Mucosa of descending colon (tissue), 3 donors: ENCODE measurements around the gene ITGA6. TPM values are rescaled to one million over a fixed set of nuclear protein-coding genes. Genes with fewer than 3 reads are reported as not detected.

Experiments used
- ATAC-seq: fragments of 200-7000 bp; cut with Tn5 transposase; one replicate; pipeline ENCODE4 v1.9.1; 2020; ENCODE audit warnings: mild to moderate bottlenecking, moderate library complexity
- DNase-seq, 3 donors: peaks; one replicate each; pipeline ENCODE4 v3.0.0-alpha.2; 2020
- H3K36me3 ChIP-seq: fragments of 200-600 bp; one replicate; pipeline ENCODE4 v1.8.0; 2021; ENCODE audit warnings: low read depth, mild to moderate bottlenecking
- H3K4me1 ChIP-seq: fragments of 200-600 bp; one replicate; pipeline ENCODE4 v1.8.0; 2021; ENCODE audit warnings: low read depth, mild to moderate bottlenecking
- H3K4me3 ChIP-seq: fragments of 200-600 bp; one replicate; pipeline ENCODE4 v1.8.0; 2021; ENCODE audit warnings: mild to moderate bottlenecking
- H3K9me3 ChIP-seq: fragments of 200-600 bp; one replicate; pipeline ENCODE4 v1.8.0; 2021; ENCODE audit warnings: mild to moderate bottlenecking
- CTCF ChIP-seq: fragments of 200-600 bp; IDR thresholded peaks from one replicate; pipeline ENCODE4 v1.8.0; 2022; ENCODE audit warnings: antibody characterized with exemption, mild to moderate bottlenecking
- intact Hi-C, 2 donors: fragments of 100-400 bp; cut with DNase I in 1 of 2; cut with micrococcal nuclease in 1 of 2; formaldehyde crosslinking; loops; one replicate each; pipeline versions ENCODE4 v1.11.0 to v1.11.1; 2022; cut with DNase I, micrococcal nuclease
- total RNA-seq, 3 donors: library from RNA; stranded (reverse); fragmentation: NEBNext Ultra II Directional in 2 of 3; extraction: Animal tissue kit (Norgen Biotek cat#: 25700) in 2 of 3; gene quantifications; one replicate each; pipeline versions ENCODE4 v1.2.1 to v1.2.4, GENCODE V29; 2021 to 2023
- donor health status: DM: no; HTN: no; CAD: no; lungs with moderate emphysema.
- donor health status: DM: no; HTN: no; CAD: no.
- donor health status: DM: no; HTN: yes; CAD: no.

The ITGA6 gene
- total RNA-seq, 3 donors from 2014 or later, result 116 to 192 (median 178) TPM

DNA sequence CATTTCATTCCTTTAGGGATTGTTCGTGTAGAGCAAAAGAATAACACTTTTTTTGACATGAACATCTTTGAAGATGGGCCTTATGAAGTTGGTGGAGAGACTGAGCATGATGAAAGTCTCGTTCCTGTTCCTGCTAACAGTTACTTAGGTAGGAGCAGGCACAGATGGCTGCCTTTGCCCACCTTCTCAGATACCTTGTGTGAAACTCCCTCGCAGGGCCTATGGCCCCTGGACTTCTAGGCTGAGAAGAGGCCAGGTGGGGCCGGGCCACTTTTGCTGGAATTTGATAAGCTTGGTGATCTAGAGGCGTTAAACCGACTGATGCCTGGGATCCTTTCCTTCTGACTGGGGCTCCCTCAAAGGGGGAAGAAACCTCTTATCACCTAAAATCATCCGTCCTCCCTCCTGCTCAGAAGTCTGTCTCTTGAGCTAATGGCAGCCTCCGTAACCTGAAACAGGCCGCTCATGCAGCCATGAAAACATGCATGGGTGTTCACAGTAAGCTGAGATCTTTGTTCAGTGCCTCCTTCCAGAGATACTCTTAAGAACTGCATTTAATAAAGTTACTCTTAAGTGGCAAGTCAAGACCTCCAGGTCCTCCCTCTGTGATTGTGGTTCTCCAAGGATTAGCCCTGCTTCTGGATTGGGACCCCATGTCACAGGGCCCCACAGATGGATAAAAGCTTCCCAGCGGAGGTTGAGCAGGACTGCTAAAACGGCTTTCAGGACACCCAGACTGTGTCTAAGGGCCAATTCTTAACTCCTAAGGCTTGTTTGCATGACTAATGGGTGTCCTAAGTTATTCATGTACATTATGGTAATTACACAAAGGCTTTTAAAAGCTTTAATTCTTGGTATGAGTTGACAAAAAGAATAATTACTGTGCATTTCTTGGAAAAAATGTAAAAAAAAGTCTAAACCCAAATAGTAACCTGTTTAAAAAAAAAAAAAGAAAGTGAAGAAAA, 43.9 kb downstream of the ITGA6 start:
- ATAC-seq, result no peak
- DNase-seq, result no peak
- Histone ChIP-seq H3K4me1 (no peaks in the 10 kb centered on the region), H3K9me3 (no peaks in the 10 kb centered on the region), H3K4me3 (no peak overlapping the region), H3K36me3 (no peaks in the 10 kb centered on the region)
- TF ChIP-seq CTCF, result no peak
- intact Hi-C loops, result no loop called here

DNA sequence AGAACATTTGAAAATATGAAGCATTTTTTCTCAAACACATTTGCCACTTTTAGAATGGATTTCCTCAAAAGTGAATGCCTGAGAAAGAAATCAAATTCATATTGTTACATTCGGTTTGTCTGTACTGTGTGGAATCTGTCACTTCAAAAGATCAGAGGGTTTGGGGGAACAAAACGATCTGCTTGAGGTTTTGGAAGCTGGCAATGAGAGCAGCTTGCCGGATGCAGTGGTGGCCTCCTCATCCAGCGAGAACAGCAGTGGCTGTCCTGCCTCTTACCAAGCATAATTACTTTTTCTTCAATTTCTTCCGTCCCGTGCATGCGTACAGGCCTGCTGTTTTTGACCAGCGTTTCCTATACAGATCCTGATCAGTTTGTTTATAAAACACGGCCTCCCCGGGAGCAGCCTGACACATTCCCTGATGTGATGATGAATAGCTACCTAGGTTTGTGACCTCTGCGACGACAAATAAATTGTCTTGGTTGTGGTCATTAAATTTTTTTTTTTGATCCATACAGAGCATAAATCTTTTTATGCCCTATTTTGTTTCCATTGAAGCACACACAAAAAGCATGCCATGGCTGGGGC, 45.2 kb downstream of the ITGA6 start:
- DNase-seq (no peak), ATAC-seq (no peak)
- Histone ChIP-seq H3K4me3 (no peak overlapping the region), H3K9me3 (no peaks in the 10 kb centered on the region), H3K36me3 (no peaks in the 10 kb centered on the region), H3K4me1 (no peaks in the 10 kb centered on the region)
- TF ChIP-seq CTCF, result no peak
- intact Hi-C loops, result no loop called here

DNA sequence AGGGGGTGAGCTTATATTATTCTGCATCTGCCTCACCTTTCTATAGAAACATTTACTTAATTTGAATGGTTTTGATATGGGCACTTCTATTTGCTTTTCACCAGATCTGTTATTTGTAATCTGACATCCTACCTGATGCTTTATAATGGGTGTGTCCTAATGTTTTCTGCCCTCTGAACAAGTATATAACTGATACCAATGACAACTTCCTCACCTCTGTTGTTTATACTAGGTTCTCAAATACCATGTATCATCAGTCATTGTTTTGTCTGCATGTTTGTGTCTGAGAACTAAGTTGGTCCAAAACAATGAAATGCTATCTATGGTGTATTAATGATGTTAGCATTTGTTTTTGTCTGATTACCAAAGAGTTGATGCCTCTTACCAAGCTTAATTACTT, 45.8 kb downstream of the ITGA6 start:
- Histone ChIP-seq H3K9me3 (no peaks in the 10 kb centered on the region), H3K36me3 (no peaks in the 10 kb centered on the region), H3K4me3 (no peak overlapping the region), H3K4me1 (no peaks in the 10 kb centered on the region)
- DNase-seq, result no peak
- no peak for TF ChIP-seq CTCF
- intact Hi-C loops, result no loop called here
- ATAC-seq, result no peak

- H3K4me1 ChIP-seq, result no peaks in the 10 kb centered on the region
- intact Hi-C loops, result no loop called here
- TF ChIP-seq CTCF, result no peak
- ATAC-seq (no peak), DNase-seq (no peak)
- no peaks in the 10 kb centered on the region for H3K36me3 ChIP-seq
- no peaks in the 10 kb centered on the region for H3K9me3 ChIP-seq
- H3K4me3 ChIP-seq, result no peak overlapping the region
These were observed 51.0 kb downstream of the ITGA6 start for GRCh38 chr2:172478353-172478752.

DNA sequence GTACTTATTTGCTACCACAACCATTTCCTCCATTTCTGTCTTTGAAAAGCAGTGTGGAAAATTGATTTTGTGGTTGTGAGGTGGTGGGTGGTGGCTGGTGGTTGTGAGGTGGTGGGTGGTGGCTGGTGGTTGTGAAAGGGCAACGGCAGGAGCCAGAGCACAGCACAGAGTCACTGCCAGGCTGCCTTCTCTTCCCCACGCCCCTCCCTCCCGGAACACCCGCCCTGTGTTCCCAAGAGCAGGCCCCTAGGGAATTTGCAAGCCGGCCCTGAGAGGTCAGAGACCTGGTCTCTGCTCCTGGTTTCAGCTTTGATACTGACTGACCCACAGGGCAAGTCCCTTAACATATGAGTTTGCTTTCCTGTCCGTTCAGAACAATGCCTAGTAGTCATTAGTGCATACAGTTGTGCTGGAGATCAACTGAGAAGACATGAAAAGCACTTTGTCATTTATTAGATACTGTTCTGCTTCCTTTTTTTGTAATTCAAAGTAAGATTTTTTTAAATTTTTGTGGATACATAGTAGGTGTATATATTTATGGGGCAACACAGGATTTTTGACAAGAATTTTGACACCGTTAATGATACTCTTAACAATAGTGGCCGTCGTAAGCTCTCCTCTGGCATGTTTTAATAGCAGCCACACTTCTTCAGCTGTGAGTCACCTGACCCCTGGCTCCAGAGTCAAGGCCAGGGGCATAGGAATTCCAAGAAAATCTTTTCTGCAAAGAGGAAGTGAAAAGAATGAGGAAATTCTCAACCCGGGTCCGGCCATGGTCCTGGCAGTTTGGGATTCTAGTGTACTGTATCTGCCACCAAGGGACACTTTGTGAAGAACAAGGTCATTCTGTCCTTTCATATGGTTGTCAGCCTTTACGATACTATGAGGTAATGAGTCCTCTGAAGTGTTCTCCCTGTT, 53.2 kb downstream of the ITGA6 start:
- H3K36me3 ChIP-seq, result no peaks in the 10 kb centered on the region
- TF ChIP-seq CTCF, result no peak
- no peaks in the 10 kb centered on the region for H3K9me3 ChIP-seq
- no peaks in the 10 kb centered on the region for H3K4me1 ChIP-seq
- ATAC-seq (peak; percentile 37), DNase-seq (no peak)
- no peak overlapping the region for H3K4me3 ChIP-seq
- intact Hi-C loops, result no loop called here
